ENCODE results near the gene EPHA3.

EPHA3 gene

DNA sequence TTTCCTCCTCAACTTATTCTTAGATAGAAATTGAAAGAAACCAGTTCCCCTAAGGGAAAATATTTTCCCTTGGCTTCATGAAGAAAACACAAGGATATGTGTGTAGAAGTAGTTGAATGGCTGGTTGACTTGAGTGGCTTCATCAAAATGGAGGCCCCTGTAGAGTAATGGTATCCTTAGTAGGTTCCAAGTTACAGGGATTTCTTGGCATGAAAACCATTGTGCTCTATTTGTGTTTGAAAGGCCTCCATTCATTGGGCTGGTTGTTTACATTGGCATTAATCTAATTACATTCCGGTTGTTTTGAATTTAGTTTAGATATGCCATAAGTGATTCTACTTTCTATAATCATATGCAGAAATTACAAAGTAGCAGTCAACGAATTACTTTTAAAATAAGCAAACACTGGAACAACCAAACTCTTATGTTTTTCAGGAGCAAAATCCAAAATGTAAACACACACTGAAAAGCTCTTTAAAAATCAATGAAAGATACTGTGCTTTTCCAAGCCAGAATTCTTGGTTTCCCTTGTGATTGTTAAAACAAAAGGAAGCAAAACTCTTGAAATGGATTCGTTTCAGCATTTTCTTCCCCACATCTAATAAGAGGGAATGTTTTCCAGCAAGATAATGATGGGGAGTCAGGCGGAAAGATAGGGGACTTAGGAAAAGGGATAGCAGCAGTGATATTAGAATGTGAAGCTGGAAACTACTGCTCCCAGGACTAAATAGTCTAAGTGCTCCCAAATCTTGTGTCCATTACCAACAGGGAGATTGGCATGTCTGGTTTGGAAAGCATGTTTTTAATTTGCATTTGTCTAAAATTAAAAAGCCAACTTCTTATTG lies 77.0 kb downstream of the EPHA3 start:
- Histone ChIP-seq H3K9ac (ENCODE audit: low read length) (no peak overlapping the region), H3K36me3 (ENCODE audit: insufficient read depth, low read length) (no peaks in the 10 kb centered on the region), H3K27me3 (ENCODE audit: control insufficient read depth in 1 of 2, insufficient read depth in 2 of 2, low read length in 2 of 2) (no peaks in the 10 kb centered on the region), H3K4me1 (ENCODE audit: insufficient read depth, low read length) (no peaks in the 10 kb centered on the region), H3K4me3 (ENCODE audit: low read depth in 1 of 2, low read length in 2 of 2) (no peak overlapping the region), H3K9me3 (ENCODE audit: low read length) (no peaks in the 10 kb centered on the region), H3K27ac (ENCODE audit: low read depth, low read length) (no peak overlapping the region)

DNA sequence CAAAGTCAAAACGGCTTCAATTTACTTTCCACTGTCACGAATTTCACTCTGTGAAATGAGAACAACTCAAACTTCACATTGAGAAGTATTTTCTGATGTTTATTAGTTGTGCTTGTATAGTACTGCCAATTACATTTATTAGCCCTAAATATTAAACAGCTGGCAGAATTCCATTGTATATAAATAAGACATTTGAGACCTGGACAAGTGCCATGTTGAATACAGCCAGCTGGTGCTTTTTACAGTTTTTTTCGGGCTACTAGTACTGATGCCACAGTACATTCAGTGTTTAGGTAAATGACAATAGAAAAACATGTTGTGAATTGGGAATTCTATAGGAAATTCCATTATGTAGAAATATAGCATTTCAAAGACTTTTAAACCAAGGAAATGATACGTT lies 79.0 kb downstream of the EPHA3 start:
- no peak overlapping the region for H3K27ac ChIP-seq (ENCODE audit: low read depth, low read length)

DNA sequence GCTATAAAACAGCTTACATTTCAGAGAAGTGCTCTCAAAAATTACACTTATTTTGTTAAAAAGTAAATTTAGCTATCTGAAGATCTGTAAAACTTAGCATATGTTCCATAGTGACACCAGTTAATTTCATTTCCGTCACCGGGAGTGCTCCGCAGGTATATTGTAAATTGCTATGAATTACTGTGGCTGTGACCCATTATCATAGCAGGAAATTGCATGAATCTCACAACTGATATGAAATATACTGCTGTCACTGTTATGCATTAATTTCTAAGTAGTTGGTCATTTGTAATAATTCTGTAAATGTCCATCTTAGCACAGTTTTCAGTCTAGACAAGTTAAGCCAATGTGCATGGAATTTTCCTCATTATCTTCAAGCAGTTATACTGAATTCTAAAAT lies 91.2 kb downstream of the EPHA3 start:
- no peaks in the 10 kb centered on the region for H3K4me1 ChIP-seq (ENCODE audit: insufficient read depth, low read length)
- no peak overlapping the region for H3K4me3 ChIP-seq (ENCODE audit: low read depth in 1 of 2, low read length in 2 of 2)
- H3K27ac ChIP-seq (ENCODE audit: low read depth, low read length), result no peak overlapping the region
- H3K9ac ChIP-seq (ENCODE audit: low read length), result no peak overlapping the region
- H3K27me3 ChIP-seq (ENCODE audit: control insufficient read depth in 1 of 2, insufficient read depth in 2 of 2, low read length in 2 of 2), result no peaks in the 10 kb centered on the region
- no peaks in the 10 kb centered on the region for H3K36me3 ChIP-seq (ENCODE audit: insufficient read depth, low read length)
- no peaks in the 10 kb centered on the region for H3K9me3 ChIP-seq (ENCODE audit: low read length)

More for the DNA sequence above, 79.0 kb downstream of the EPHA3 start:
- H3K4me1 ChIP-seq (ENCODE audit: insufficient read depth, low read length), result no peaks in the 10 kb centered on the region
- no peak overlapping the region for H3K4me3 ChIP-seq (ENCODE audit: low read depth in 1 of 2, low read length in 2 of 2)
- H3K9ac ChIP-seq (ENCODE audit: low read length), result no peak overlapping the region
- no peaks in the 10 kb centered on the region for H3K27me3 ChIP-seq (ENCODE audit: control insufficient read depth in 1 of 2, insufficient read depth in 2 of 2, low read length in 2 of 2)
- H3K9me3 ChIP-seq (ENCODE audit: low read length), result no peaks in the 10 kb centered on the region
- H3K36me3 ChIP-seq (ENCODE audit: insufficient read depth, low read length), result no peaks in the 10 kb centered on the region

DNA sequence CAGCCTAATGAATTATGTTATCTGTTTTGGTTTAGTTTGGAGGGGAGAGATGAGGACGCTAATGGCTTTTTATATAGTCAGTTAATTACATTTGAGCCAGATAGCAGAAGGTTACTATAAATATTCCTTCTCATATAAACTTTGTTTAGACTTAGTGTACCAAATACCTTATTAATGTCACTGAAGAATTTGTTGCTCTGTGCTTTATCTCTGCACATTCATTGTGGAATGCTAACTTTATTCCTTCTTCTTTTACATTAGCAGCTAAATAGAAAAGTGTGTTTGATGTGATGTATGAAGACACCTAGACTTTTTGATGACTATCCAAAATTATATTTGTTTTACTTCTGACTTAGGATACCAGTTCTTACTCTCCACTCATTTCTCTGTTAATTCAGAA lies 105.2 kb downstream of the EPHA3 start:
- H3K4me3 ChIP-seq (ENCODE audit: low read depth in 1 of 2, low read length in 2 of 2), result no peak overlapping the region
- H3K9ac ChIP-seq (ENCODE audit: low read length), result no peak overlapping the region
- peaks cover 6% of the 10 kb centered on the region for H3K4me1 ChIP-seq (ENCODE audit: insufficient read depth, low read length)
- H3K27ac ChIP-seq (ENCODE audit: low read depth, low read length), result no peak overlapping the region
- no peaks in the 10 kb centered on the region for H3K27me3 ChIP-seq (ENCODE audit: control insufficient read depth in 1 of 2, insufficient read depth in 2 of 2, low read length in 2 of 2)
- H3K9me3 ChIP-seq (ENCODE audit: low read length), result no peaks in the 10 kb centered on the region
- no peaks in the 10 kb centered on the region for H3K36me3 ChIP-seq (ENCODE audit: insufficient read depth, low read length)

DNA sequence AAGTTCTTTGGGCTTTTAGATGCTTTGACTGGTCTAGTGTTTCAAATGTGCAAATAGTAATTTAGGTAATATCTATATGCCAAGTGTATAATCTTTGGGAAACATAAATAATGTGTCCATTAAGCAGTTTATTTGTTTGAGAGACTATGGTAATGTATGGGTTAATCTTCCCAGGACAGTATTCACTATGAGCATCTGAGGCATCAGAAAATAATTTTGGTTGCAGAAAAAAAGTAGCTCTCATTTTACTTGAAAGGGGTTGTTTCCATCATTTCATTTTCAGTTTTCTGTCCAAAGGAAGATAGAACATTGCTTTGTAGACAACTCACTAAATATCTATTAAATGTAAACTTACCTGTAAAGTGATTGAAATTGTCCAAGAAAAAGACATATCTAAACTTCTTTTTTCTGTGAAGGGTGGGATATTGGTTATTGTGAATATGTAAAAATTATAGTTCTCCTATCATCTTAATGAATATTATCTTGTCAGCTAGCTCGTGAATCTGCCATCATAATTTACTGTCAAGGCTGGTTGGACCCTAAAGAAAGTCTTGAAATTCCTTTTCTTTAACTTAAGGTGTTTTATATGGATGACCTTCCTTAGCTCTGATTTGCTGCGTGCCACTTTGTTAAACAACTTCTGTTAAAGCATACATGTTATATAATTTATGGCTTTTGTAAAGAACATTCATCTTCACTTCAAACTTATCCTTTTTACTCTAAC lies 108.8 kb downstream of the EPHA3 start:
- Histone ChIP-seq H3K4me3 (ENCODE audit: low read depth in 1 of 2, low read length in 2 of 2) (no peak overlapping the region), H3K9me3 (ENCODE audit: low read length) (no peaks in the 10 kb centered on the region), H3K27me3 (ENCODE audit: control insufficient read depth in 1 of 2, insufficient read depth in 2 of 2, low read length in 2 of 2) (no peaks in the 10 kb centered on the region), H3K4me1 (ENCODE audit: insufficient read depth, low read length) (peaks cover 6% of the 10 kb centered on the region), H3K27ac (ENCODE audit: low read depth, low read length) (no peak overlapping the region), H3K36me3 (ENCODE audit: insufficient read depth, low read length) (no peaks in the 10 kb centered on the region), H3K9ac (ENCODE audit: low read length) (no peak overlapping the region)

DNA sequence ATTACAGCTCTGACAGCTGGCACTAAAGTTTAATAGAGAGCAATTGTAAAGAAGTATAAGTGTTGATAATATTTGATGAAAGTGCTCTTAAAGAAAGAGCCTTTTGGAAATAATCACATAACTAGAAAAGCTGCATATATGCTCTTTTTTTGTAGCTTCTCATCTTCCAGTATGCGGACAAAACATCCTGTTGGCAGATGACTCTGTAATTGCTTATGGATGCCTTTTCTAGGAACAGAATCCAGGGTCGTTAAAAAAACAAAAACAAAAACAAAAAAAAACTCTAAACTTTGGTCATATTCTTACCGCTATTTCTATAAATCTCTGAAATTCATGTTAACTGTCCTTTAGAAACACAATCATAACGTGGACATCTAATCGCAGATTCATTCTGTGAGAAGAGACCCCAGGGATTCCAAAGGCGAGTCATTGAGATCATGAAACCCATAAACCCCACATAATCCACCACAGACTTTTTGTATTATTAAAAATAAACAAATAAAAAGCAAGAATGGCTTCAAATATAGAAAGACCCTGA lies 109.8 kb downstream of the EPHA3 start:
- peaks cover 6% of the 10 kb centered on the region for H3K4me1 ChIP-seq (ENCODE audit: insufficient read depth, low read length)
- no peaks in the 10 kb centered on the region for H3K27me3 ChIP-seq (ENCODE audit: control insufficient read depth in 1 of 2, insufficient read depth in 2 of 2, low read length in 2 of 2)
- no peak overlapping the region for H3K9ac ChIP-seq (ENCODE audit: low read length)
- H3K4me3 ChIP-seq (ENCODE audit: low read depth in 1 of 2, low read length in 2 of 2), result no peak overlapping the region
- H3K36me3 ChIP-seq (ENCODE audit: insufficient read depth, low read length), result no peaks in the 10 kb centered on the region
- H3K27ac ChIP-seq (ENCODE audit: low read depth, low read length), result no peak overlapping the region
- H3K9me3 ChIP-seq (ENCODE audit: low read length), result no peaks in the 10 kb centered on the region

DNA sequence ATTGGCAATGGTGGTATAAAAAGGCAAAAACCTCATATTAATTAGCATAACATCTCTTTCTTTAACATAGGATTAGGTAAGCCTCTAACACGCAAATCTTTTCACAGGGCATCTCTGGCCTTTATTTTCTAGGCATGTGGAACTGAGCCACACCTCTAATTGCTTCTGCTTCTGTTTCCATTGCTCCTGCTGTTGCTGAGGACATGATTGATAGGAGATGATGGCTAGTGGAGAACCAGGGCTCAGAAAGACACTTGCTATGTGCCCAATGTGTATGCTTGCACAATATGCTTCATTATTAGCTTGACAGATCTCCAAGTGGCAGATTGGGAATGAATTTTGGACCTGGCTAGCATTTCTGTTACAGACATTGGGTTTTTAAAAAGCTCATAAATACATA lies 114.5 kb downstream of the EPHA3 start:
- no peaks in the 10 kb centered on the region for H3K4me1 ChIP-seq (ENCODE audit: insufficient read depth, low read length)
- no peaks in the 10 kb centered on the region for H3K9me3 ChIP-seq (ENCODE audit: low read length)
- no peak overlapping the region for H3K4me3 ChIP-seq (ENCODE audit: low read depth in 1 of 2, low read length in 2 of 2)
- H3K36me3 ChIP-seq (ENCODE audit: insufficient read depth, low read length), result no peaks in the 10 kb centered on the region
- no peak overlapping the region for H3K9ac ChIP-seq (ENCODE audit: low read length)
- no peaks in the 10 kb centered on the region for H3K27me3 ChIP-seq (ENCODE audit: control insufficient read depth in 1 of 2, insufficient read depth in 2 of 2, low read length in 2 of 2)
- no peak overlapping the region for H3K27ac ChIP-seq (ENCODE audit: low read depth, low read length)

DNA sequence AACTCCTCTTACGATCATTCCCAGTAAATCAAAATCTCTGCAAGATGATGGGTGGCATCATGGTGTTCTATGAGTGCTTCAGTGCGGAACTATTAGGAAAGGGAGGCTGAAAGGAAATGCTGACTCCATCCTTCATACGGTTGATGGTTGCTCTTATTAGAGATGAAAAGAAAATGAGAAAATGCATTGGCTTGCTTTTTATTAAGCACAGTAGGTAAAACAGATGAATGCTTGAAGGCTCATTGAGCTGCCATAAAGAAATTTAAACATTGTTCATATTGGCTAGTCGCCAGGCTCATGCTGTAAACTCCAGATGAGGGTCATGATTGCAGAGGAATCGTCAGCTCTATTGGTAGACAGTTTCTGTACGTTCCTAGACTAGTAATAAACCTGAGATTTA lies 115.8 kb downstream of the EPHA3 start:
- Histone ChIP-seq H3K4me1 (ENCODE audit: insufficient read depth, low read length) (peaks cover 6% of the 10 kb centered on the region), H3K4me3 (ENCODE audit: low read depth in 1 of 2, low read length in 2 of 2) (no peak overlapping the region), H3K27ac (ENCODE audit: low read depth, low read length) (no peak overlapping the region), H3K9me3 (ENCODE audit: low read length) (no peaks in the 10 kb centered on the region), H3K9ac (ENCODE audit: low read length) (no peak overlapping the region), H3K27me3 (ENCODE audit: control insufficient read depth in 1 of 2, insufficient read depth in 2 of 2, low read length in 2 of 2) (no peaks in the 10 kb centered on the region), H3K36me3 (ENCODE audit: insufficient read depth, low read length) (no peaks in the 10 kb centered on the region)

DNA sequence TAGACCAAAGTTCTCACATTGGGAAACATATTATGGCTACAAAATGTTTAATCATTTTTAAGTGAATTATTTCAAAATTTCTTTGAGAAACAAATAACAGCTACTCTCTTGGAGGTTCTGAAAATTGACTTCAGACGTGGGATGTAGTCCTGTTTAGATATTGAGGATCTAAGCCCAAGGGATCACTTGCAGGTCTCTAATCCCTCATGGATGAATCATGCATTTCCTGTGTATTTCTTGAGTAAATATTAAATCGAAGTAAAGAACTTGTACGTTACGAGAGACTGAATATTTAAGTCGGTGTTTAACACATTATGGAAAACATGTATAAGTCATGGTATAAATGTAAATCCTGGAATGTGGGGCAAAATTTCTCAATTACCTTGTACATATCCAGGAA lies 119.8 kb downstream of the EPHA3 start:
- Histone ChIP-seq H3K4me3 (ENCODE audit: low read depth in 1 of 2, low read length in 2 of 2) (no peak overlapping the region), H3K27me3 (ENCODE audit: control insufficient read depth in 1 of 2, insufficient read depth in 2 of 2, low read length in 2 of 2) (no peaks in the 10 kb centered on the region), H3K9ac (ENCODE audit: low read length) (no peak overlapping the region), H3K36me3 (ENCODE audit: insufficient read depth, low read length) (no peaks in the 10 kb centered on the region), H3K9me3 (ENCODE audit: low read length) (no peaks in the 10 kb centered on the region), H3K4me1 (ENCODE audit: insufficient read depth, low read length) (peaks cover 6% of the 10 kb centered on the region), H3K27ac (ENCODE audit: low read depth, low read length) (no peak overlapping the region)

DNA sequence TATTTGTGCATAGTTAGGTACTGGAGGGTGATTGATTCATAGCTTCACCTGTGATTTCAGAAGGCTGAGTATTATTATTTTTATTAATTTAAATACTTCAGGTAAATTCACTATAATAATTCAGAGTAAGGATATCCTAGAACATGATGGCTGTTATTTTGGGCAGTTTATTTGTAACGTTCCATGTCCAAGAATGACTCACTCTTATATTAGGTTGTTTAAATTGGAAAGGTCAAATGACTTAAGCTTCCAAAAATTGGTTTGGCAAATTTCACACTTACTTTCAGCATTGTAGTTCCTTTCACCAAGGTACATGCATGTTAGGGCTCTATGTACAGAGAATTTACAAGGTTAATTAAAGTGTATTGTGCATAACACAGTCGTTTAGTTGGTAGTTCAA lies 120.2 kb downstream of the EPHA3 start:
- Histone ChIP-seq H3K9me3 (ENCODE audit: low read length) (no peaks in the 10 kb centered on the region), H3K27me3 (ENCODE audit: control insufficient read depth in 1 of 2, insufficient read depth in 2 of 2, low read length in 2 of 2) (no peaks in the 10 kb centered on the region), H3K4me3 (ENCODE audit: low read depth in 1 of 2, low read length in 2 of 2) (no peak overlapping the region), H3K4me1 (ENCODE audit: insufficient read depth, low read length) (peaks cover 6% of the 10 kb centered on the region), H3K9ac (ENCODE audit: low read length) (no peak overlapping the region), H3K36me3 (ENCODE audit: insufficient read depth, low read length) (no peaks in the 10 kb centered on the region), H3K27ac (ENCODE audit: low read depth, low read length) (no peak overlapping the region)

DNA sequence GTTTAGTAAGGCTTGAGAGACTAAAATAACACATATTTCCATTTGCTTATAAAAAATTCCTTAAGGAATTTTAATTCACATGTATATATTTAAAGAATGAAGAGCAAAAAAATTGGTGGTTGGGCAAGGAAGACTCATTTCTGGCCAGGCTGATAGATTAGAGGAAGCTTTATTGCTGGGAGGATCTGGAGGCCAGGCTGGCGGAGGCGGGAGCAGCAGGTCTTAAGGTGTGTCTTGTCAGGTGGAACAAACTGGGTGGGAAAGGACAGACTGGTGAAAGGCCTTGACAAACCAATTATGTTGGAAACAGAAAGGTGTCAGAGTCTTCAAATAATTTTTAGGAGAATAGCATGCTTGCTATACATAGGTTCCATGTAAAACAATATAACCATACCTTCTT lies 124.7 kb downstream of the EPHA3 start:
- no peaks in the 10 kb centered on the region for H3K27me3 ChIP-seq (ENCODE audit: control insufficient read depth in 1 of 2, insufficient read depth in 2 of 2, low read length in 2 of 2)
- H3K27ac ChIP-seq (ENCODE audit: low read depth, low read length), result no peak overlapping the region
- no peaks in the 10 kb centered on the region for H3K36me3 ChIP-seq (ENCODE audit: insufficient read depth, low read length)
- H3K4me1 ChIP-seq (ENCODE audit: insufficient read depth, low read length), result peaks cover 6% of the 10 kb centered on the region
- H3K9me3 ChIP-seq (ENCODE audit: low read length), result no peaks in the 10 kb centered on the region
- no peak overlapping the region for H3K9ac ChIP-seq (ENCODE audit: low read length)
- no peak overlapping the region for H3K4me3 ChIP-seq (ENCODE audit: low read depth in 1 of 2, low read length in 2 of 2)

Data from muscle layer of colon (tissue), 2 donors.